Stimulated activated CD4-positive, alpha-beta T cell treated with anti-CD3 and anti-CD28 coated beads, Interleukin-15, amount 100 ng/mL, for 24 hours (primary cell): ENCODE measurements around the gene CENPL.
A peak's percentile ranks its signal among the peaks of the same experiment; 100 is the strongest.

Source experiments
- DNase-seq: peaks from one replicate; pipeline ENCODE4 v3.0.0-alpha.2; 2020

The CENPL gene

GRCh38 chr1:173824315-173825081, at the start of gene CENPL, which contains the start of gene DARS2:
TSS of gene CENPL (minus strand) at chr1:173824883. CDS start at chr1:173811299, 13,584 bp downstream.
TSS of gene DARS2 (plus strand) at chr1:173824673. CDS start at chr1:173825230, 557 bp downstream.
- DNase-seq, result peak; percentile 91

- no peak for DNase-seq
Measured at GRCh38 chr1:173871500-173871899, 46.8 kb upstream of the CENPL start.

- no peak for DNase-seq
Measured at GRCh38 chr1:173871091-173871490, 46.4 kb upstream of the CENPL start.

- DNase-seq, result peak; percentile 40
Measured at GRCh38 chr1:173870252-173871075, 45.8 kb upstream of the CENPL start.

- DNase-seq, result no peak
Measured at GRCh38 chr1:173869021-173869359, 44.3 kb upstream of the CENPL start.

- peak; percentile 98 for DNase-seq
Measured at GRCh38 chr1:173868266-173869020, 43.8 kb upstream of the CENPL start, which contains the start of gene ZBTB37. TSS of gene ZBTB37 (plus strand) at chr1:173868380. CDS start at chr1:173870226, 1,846 bp downstream.

- DNase-seq, result peak; percentile 100
Measured at GRCh38 chr1:173867753-173868265, 43.1 kb upstream of the CENPL start, which contains the start of gene GAS5. TSS of gene GAS5 (minus strand) at chr1:173867989.

GRCh38 chr1:173867141-173867752, 42.6 kb upstream of the CENPL start:
- DNase-seq, result peak; percentile 66

- peak; percentile 11 for DNase-seq
Measured at GRCh38 chr1:173866413-173867115, 41.9 kb upstream of the CENPL start.

- DNase-seq, result no peak
Measured at GRCh38 chr1:173865468-173866164, 40.9 kb upstream of the CENPL start.

- no peak for DNase-seq
Measured at GRCh38 chr1:173864179-173864867, 39.6 kb upstream of the CENPL start.

- peak; percentile 16 for DNase-seq
Measured at GRCh38 chr1:173863224-173864161, 38.8 kb upstream of the CENPL start.

GRCh38 chr1:173862769-173863223, 38.1 kb upstream of the CENPL start:
- peak; percentile 37 for DNase-seq

- peak; percentile 63 for DNase-seq
Measured at GRCh38 chr1:173862146-173862768, 37.6 kb upstream of the CENPL start.

GRCh38 chr1:173861731-173862145, 37.1 kb upstream of the CENPL start:
- DNase-seq, result peak; percentile 70

GRCh38 chr1:173860065-173860464, 35.4 kb upstream of the CENPL start:
- DNase-seq, result no peak

- DNase-seq, result peak; percentile 15
Measured at GRCh38 chr1:173859547-173859946, 34.9 kb upstream of the CENPL start.

GRCh38 chr1:173857363-173857917, 32.8 kb upstream of the CENPL start:
- no peak for DNase-seq
